ENCODE data around the gene CACNA2D4.

The CACNA2D4 gene

DNA sequence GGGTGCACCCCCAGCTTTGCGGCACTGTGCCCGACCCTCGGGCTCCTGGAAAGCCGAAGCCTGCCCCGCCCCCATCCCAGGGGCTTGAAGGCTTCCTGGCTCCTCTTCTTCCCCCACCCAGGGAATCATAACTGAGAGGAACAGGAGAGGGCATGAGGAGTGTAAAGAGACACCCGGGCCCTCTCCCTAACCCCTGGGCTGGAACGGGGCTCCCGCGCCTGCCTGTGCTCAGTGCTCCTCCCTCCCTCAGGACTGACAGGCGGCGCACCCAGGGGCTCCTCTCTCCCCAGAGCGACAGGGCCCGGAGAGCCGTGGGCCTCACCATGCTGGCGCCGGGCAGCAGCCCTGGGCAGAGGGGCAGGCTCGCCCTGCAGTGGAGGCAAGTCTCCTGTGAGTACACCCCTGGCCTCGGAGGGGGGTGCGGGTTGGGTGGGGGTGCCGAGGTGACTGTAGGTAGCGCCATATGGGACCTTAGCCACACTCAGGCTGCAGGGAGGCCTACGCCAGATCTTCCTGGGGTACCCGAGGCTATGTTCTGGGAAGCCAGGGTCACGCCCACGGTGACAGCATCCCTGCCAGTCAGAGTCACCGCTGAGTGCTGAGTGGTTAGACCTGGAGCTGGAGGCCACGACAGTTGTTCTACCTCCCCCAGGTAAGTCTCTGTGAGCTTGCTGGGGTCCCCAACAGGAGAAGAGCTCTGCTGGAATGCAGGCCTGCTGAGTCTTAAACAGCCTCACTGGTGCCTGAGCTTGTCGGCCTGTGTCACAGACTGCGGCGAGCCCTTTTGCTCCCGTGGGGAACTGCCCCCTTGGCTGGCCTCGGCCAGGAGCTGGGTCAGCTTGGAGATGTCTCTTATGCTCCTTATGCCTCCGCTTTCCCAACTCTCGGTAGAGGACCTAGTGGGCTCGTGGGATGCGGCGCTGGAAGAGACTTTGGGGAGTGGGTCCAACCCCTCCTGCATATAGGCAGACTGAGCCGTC is 90.3 kb downstream of the CACNA2D4 start:
- no peak for FAIRE-seq
- TF ChIP-seq PAX5 (IDR thresholded peaks at IDR 0.05; ENCODE audit: insufficient read depth, low read length, severe bottlenecking) (no peak), POLR2AphosphoS5 (IDR thresholded peaks at IDR 0.05; ENCODE audit: low read depth, low read length) (no peak), SPI1 (IDR thresholded peaks at IDR 0.05; ENCODE audit: low read depth, low read length) (no peak), POLR2A (IDR thresholded peaks at IDR 0.05; ENCODE audit: low read depth, low read length) (no peak), POU2F2 (IDR thresholded peaks at IDR 0.05; ENCODE audit: low read depth, low read length) (no peak), TAF1 (IDR thresholded peaks at IDR 0.05; ENCODE audit: low read depth, low read length) (no peak)
- no peak for DNase-seq (ENCODE audit: insufficient read length, low spot score)

- TF ChIP-seq PAX5 (IDR thresholded peaks at IDR 0.05; ENCODE audit: insufficient read depth, low read length, severe bottlenecking), result no peak
- no peak for TF ChIP-seq POU2F2 (IDR thresholded peaks at IDR 0.05; ENCODE audit: low read depth, low read length)
- no peak for TF ChIP-seq POLR2AphosphoS5 (IDR thresholded peaks at IDR 0.05; ENCODE audit: low read depth, low read length)
- no peak for TF ChIP-seq SPI1 (IDR thresholded peaks at IDR 0.05; ENCODE audit: low read depth, low read length)
- no peak for TF ChIP-seq POLR2A (IDR thresholded peaks at IDR 0.05; ENCODE audit: low read depth, low read length)
- TF ChIP-seq TAF1 (IDR thresholded peaks at IDR 0.05; ENCODE audit: low read depth, low read length), result no peak
- DNase-seq (ENCODE audit: insufficient read length, low spot score) (no peak), FAIRE-seq (no peak)
Measured at GRCh38 chr12:1826867-1827705, 91.4 kb downstream of the CACNA2D4 start.

DNA sequence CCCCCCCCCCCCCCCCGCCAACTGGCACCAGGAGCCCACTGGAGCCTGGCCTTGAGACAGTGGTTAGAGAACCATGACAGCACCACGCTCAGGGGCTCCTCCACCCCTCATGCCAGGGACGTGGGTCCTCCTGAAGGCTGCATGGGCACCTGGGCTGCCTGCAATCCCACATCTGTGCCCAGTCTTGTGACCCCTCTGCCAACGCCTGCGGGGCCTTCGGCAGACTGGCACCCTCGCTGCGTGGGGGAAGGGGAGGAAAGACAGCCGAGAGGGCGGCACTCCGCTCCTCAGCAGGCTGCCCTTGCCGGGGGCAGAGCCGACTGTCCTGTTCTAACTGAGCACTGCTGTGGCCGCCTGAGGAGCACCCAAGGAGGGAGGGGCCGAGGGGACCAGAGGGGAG is 92.1 kb downstream of the CACNA2D4 start:
- TF ChIP-seq POLR2A (IDR thresholded peaks at IDR 0.05; ENCODE audit: low read depth, low read length) (no peak), PAX5 (IDR thresholded peaks at IDR 0.05; ENCODE audit: insufficient read depth, low read length, severe bottlenecking) (no peak), TAF1 (IDR thresholded peaks at IDR 0.05; ENCODE audit: low read depth, low read length) (no peak), POU2F2 (IDR thresholded peaks at IDR 0.05; ENCODE audit: low read depth, low read length) (no peak), SPI1 (IDR thresholded peaks at IDR 0.05; ENCODE audit: low read depth, low read length) (no peak), POLR2AphosphoS5 (IDR thresholded peaks at IDR 0.05; ENCODE audit: low read depth, low read length) (no peak)
- DNase-seq (ENCODE audit: insufficient read length, low spot score) (no peak), FAIRE-seq (no peak)

DNA sequence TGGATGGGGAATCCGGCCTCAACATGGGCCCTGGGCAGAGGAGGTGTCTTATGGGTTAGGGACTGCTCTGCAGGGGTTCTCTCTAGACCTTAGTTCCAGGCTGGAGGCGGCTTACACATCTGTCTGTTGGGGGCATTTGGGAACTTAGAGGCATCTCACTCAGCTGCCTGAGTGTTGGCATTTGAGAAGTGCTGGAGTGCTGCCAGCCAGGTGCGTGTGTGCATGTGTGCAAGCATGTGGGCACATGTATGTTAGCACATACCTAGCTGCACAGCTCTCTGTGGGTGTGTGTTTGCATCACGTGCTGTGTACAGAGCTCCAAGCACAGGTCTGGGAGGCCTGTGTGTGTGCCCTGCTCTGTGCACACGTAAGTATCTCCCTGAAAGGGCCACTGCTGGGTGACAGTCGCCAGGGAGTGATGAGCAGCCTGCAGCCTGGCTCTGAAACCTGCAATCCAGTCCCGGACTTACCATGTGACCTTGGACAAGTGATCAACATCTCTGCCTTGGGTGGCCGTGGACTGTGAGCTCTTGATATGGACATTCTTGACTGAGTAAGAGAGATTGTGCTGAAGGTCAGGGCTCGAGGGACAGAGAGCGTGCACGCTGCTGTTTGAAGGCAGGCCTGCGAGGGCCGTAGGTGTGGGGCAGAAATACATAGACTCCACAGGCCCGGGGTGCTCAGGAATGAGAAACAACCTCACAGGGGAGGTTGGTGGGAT is 92.9 kb downstream of the CACNA2D4 start:
- no peak for TF ChIP-seq POLR2AphosphoS5 (IDR thresholded peaks at IDR 0.05; ENCODE audit: low read depth, low read length)
- no peak for TF ChIP-seq PAX5 (IDR thresholded peaks at IDR 0.05; ENCODE audit: insufficient read depth, low read length, severe bottlenecking)
- TF ChIP-seq SPI1 (IDR thresholded peaks at IDR 0.05; ENCODE audit: low read depth, low read length), result no peak
- TF ChIP-seq TAF1 (IDR thresholded peaks at IDR 0.05; ENCODE audit: low read depth, low read length), result no peak
- FAIRE-seq (no peak), DNase-seq (ENCODE audit: insufficient read length, low spot score) (no peak)

GRCh38 chr12:1823237-1823636 is 95.2 kb downstream of the CACNA2D4 start:
- no peak for TF ChIP-seq TAF1 (IDR thresholded peaks at IDR 0.05; ENCODE audit: low read depth, low read length)
- TF ChIP-seq POU2F2 (IDR thresholded peaks at IDR 0.05; ENCODE audit: low read depth, low read length), result no peak
- no peak for TF ChIP-seq SPI1 (IDR thresholded peaks at IDR 0.05; ENCODE audit: low read depth, low read length)
- no peak for TF ChIP-seq POLR2A (IDR thresholded peaks at IDR 0.05; ENCODE audit: low read depth, low read length)
- no peak for TF ChIP-seq POLR2AphosphoS5 (IDR thresholded peaks at IDR 0.05; ENCODE audit: low read depth, low read length)
- TF ChIP-seq PAX5 (IDR thresholded peaks at IDR 0.05; ENCODE audit: insufficient read depth, low read length, severe bottlenecking), result no peak
- DNase-seq (ENCODE audit: insufficient read length, low spot score) (no peak), FAIRE-seq (no peak)

DNA sequence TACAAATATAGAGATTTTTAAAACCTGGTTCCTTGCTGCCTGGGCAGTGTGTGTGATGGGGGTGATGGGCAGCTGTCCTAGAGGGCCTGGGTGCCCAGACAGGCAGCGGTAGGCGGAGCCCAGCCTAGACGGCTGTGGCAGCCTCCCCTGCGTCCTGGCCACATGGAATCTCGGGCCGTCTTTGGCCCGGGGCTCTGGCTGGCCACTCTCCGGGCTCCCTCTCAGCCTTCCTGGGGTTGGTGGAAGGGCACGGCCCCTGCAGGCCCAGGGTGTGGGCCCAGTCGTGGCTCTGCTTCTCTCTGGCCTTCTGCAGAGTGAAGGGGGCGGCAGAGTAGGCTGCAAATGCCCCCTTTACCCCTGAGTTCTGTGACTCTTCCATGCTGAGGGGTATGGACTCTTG is 95.8 kb downstream of the CACNA2D4 start:
- TF ChIP-seq POLR2AphosphoS5 (IDR thresholded peaks at IDR 0.05; ENCODE audit: low read depth, low read length), result no peak
- TF ChIP-seq PAX5 (IDR thresholded peaks at IDR 0.05; ENCODE audit: insufficient read depth, low read length, severe bottlenecking), result no peak
- no peak for TF ChIP-seq POLR2A (IDR thresholded peaks at IDR 0.05; ENCODE audit: low read depth, low read length)
- TF ChIP-seq SPI1 (IDR thresholded peaks at IDR 0.05; ENCODE audit: low read depth, low read length), result no peak
- no peak for TF ChIP-seq TAF1 (IDR thresholded peaks at IDR 0.05; ENCODE audit: low read depth, low read length)
- no peak for TF ChIP-seq POU2F2 (IDR thresholded peaks at IDR 0.05; ENCODE audit: low read depth, low read length)
- FAIRE-seq, result no peak
- DNase-seq (ENCODE audit: insufficient read length, low spot score), result no peak

GRCh38 chr12:1821805-1822204 is 96.6 kb downstream of the CACNA2D4 start:
- TF ChIP-seq POLR2A (IDR thresholded peaks at IDR 0.05; ENCODE audit: low read depth, low read length), result no peak
- no peak for TF ChIP-seq POU2F2 (IDR thresholded peaks at IDR 0.05; ENCODE audit: low read depth, low read length)
- no peak for TF ChIP-seq POLR2AphosphoS5 (IDR thresholded peaks at IDR 0.05; ENCODE audit: low read depth, low read length)
- no peak for TF ChIP-seq TAF1 (IDR thresholded peaks at IDR 0.05; ENCODE audit: low read depth, low read length)
- TF ChIP-seq PAX5 (IDR thresholded peaks at IDR 0.05; ENCODE audit: insufficient read depth, low read length, severe bottlenecking), result no peak
- no peak for TF ChIP-seq SPI1 (IDR thresholded peaks at IDR 0.05; ENCODE audit: low read depth, low read length)
- FAIRE-seq, result no peak
- DNase-seq (ENCODE audit: insufficient read length, low spot score), result no peak

DNA sequence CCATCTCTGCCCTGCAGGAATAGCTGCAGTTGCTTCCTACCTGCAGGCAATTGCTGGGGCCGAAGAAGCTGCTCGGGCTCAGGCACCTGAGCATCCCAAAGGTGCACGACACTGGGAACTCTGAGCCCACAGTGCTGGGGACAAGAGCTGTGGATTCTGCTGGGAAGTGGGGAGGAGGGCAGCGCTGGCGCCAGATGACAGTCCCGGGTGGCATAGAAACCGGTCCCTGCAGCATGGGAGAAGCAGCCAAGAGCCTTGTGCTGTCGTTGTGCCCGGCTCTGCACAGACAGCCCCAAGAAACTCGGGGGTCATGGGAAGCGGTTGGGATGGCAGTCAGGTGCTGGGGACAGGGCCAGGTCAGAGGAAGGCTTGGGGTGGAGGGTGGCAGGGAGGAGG is 97.6 kb downstream of the CACNA2D4 start:
- TF ChIP-seq POLR2AphosphoS5 (IDR thresholded peaks at IDR 0.05; ENCODE audit: low read depth, low read length), result no peak
- TF ChIP-seq TAF1 (IDR thresholded peaks at IDR 0.05; ENCODE audit: low read depth, low read length), result no peak
- TF ChIP-seq PAX5 (IDR thresholded peaks at IDR 0.05; ENCODE audit: insufficient read depth, low read length, severe bottlenecking), result no peak
- no peak for TF ChIP-seq POU2F2 (IDR thresholded peaks at IDR 0.05; ENCODE audit: low read depth, low read length)
- TF ChIP-seq SPI1 (IDR thresholded peaks at IDR 0.05; ENCODE audit: low read depth, low read length), result no peak
- no peak for TF ChIP-seq POLR2A (IDR thresholded peaks at IDR 0.05; ENCODE audit: low read depth, low read length)
- no peak for FAIRE-seq
- DNase-seq (ENCODE audit: insufficient read length, low spot score), result no peak

Data from GM12891 (cell line).